IMR-90 (cell line): ENCODE results near the gene BTBD10. TPM values are rescaled to one million over a fixed set of nuclear protein-coding genes. Genes with fewer than 3 reads are reported as not detected.

ENCODE experiments used
- ATAC-seq: fragments of 200-7000 bp; cut with Tn5 transposase; 2 replicates; pipeline ENCODE4 v1.9.1; 2020; ENCODE audit warnings: low read depth, mild to moderate bottlenecking, moderate library complexity
- BruUV-seq: library from RNA; stranded (reverse); fragments of 400-500 nt; replicated peaks from 2 replicates; lab custom pipeline; 2021; lab: Mats Ljungman, UMichigan
- CTCF ChIA-PET: fragments of 300-600 bp; formaldehyde crosslinking; extraction: SDS; loops from one replicate; lab custom pipeline; 2021; ENCODE audit warnings: antibody characterized with exemption; lab: Yijun Ruan, JAX
- POLR2A ChIA-PET: fragments of 300-600 bp; sonication (Branson Sonifier 250); formaldehyde crosslinking; loops from one replicate; lab custom pipeline; 2022; ENCODE audit warnings: antibody characterized with exemption; ENCODE audit not compliant: unreplicated experiment; lab: Charles Lee
- DNase-seq: peaks from one replicate; pipeline ENCODE4 v3.0.0; 2013
- H2AFZ ChIP-seq: replicated peaks from 2 replicates; pipeline ENCODE3; 2013; ENCODE audit warnings: low read length, mild to moderate bottlenecking; ENCODE audit not compliant: poor library complexity
- H2AK5ac ChIP-seq: 2 replicates; pipeline ENCODE4 v1.6.1; 2013; ENCODE audit warnings: low read depth, low read length, inconsistent platforms
- H2AK9ac ChIP-seq: replicated peaks from 2 replicates; pipeline ENCODE3; 2013; ENCODE audit warnings: mild to moderate bottlenecking, low read depth, low read length, moderate library complexity; ENCODE audit not compliant: poor library complexity
- H2BK120ac ChIP-seq: 2 replicates; pipeline ENCODE4 v1.6.1; 2013; ENCODE audit warnings: low read depth, low read length, inconsistent platforms
- H2BK15ac ChIP-seq: 3 replicates; pipeline ENCODE4 v1.6.1; 2013; ENCODE audit warnings: low read depth, low read length, inconsistent platforms
- H2BK20ac ChIP-seq: 2 replicates; pipeline ENCODE4 v1.6.1; 2013; ENCODE audit warnings: low read depth, mild to moderate bottlenecking, inconsistent platforms, low read length, moderate library complexity
- H2BK5ac ChIP-seq: 2 replicates; pipeline ENCODE4 v1.6.1; 2013; ENCODE audit warnings: mild to moderate bottlenecking, low read depth, low read length, inconsistent platforms; ENCODE audit not compliant: poor library complexity, severe bottlenecking
- H3K14ac ChIP-seq: replicated peaks from 2 replicates; pipeline ENCODE4 v1.6.1; 2013; ENCODE audit warnings: low read depth, low read length, inconsistent platforms
- H3K18ac ChIP-seq: 2 replicates; pipeline ENCODE4 v1.6.1; 2013; ENCODE audit warnings: low read depth, low read length, control low read depth
- H3K23ac ChIP-seq: 2 replicates; pipeline ENCODE4 v1.6.1; 2013; ENCODE audit warnings: low read depth, low read length, inconsistent platforms
- H3K27ac ChIP-seq: 2 replicates; pipeline ENCODE4 v1.5.1; 2013; ENCODE audit warnings: mild to moderate bottlenecking, control low read depth, low read length; ENCODE audit not compliant: insufficient read depth
- H3K27me3 ChIP-seq: 2 replicates; pipeline ENCODE4 v1.6.1; 2013; ENCODE audit warnings: low read length; ENCODE audit not compliant: control insufficient read depth, insufficient read depth
- H3K36me3 ChIP-seq: 2 replicates; pipeline ENCODE4 v1.6.1; 2013; ENCODE audit warnings: low read length, mixed read lengths; ENCODE audit not compliant: control insufficient read depth, insufficient read depth
- H3K4ac ChIP-seq: 2 replicates; pipeline ENCODE4 v1.6.1; 2013; ENCODE audit warnings: low read depth, low read length, inconsistent platforms
- H3K4me1 ChIP-seq: 2 replicates; pipeline ENCODE4 v1.6.1; 2013; ENCODE audit warnings: low read length, mixed read lengths; ENCODE audit not compliant: control insufficient read depth, insufficient read depth
- H3K4me2 ChIP-seq: 2 replicates; pipeline ENCODE4 v1.6.1; 2013; ENCODE audit warnings: low read depth, mild to moderate bottlenecking, control low read depth, low read length, moderate library complexity
- H3K4me3 ChIP-seq: 2 replicates; pipeline ENCODE4 v1.5.1; 2013; ENCODE audit warnings: low read depth, mild to moderate bottlenecking, control low read depth, low read length, moderate library complexity; ENCODE audit not compliant: insufficient read depth
- H3K56ac ChIP-seq: 2 replicates; pipeline ENCODE4 v1.6.1; 2013; ENCODE audit warnings: low read length, inconsistent platforms; ENCODE audit not compliant: insufficient read depth; ENCODE audit errors: extremely low read depth
- H3K79me1 ChIP-seq, 2 experiments: 2 replicates each; pipeline ENCODE4 v1.6.1; 2013; ENCODE audit warnings: low read length in 2 of 2, inconsistent platforms in 1 of 2, low read depth in 1 of 2
- H3K9ac ChIP-seq: 2 replicates; pipeline ENCODE4 v1.6.1; 2013; ENCODE audit warnings: low read depth, low read length, control low read depth
- H3K9me1 ChIP-seq: 2 replicates; pipeline ENCODE4 v1.6.1; 2013; ENCODE audit warnings: low read length, inconsistent platforms; ENCODE audit not compliant: insufficient read depth
- H3K9me3 ChIP-seq: 2 replicates; pipeline ENCODE4 v1.6.1; 2013; ENCODE audit warnings: low read length; ENCODE audit not compliant: control insufficient read depth, insufficient read depth
- H4K20me1 ChIP-seq: 2 replicates; pipeline ENCODE4 v1.6.1; 2013; ENCODE audit warnings: low read length, inconsistent platforms; ENCODE audit not compliant: insufficient read depth
- H4K5ac ChIP-seq: 2 replicates; pipeline ENCODE4 v1.6.1; 2013; ENCODE audit warnings: mild to moderate bottlenecking, low read depth, low read length, control low read depth
- H4K8ac ChIP-seq, 2 experiments: 2 replicates each; pipeline ENCODE4 v1.6.1; 2013; ENCODE audit warnings: low read depth in 2 of 2, low read length in 2 of 2, control low read depth in 1 of 2, inconsistent platforms in 1 of 2
- H4K91ac ChIP-seq: 2 replicates; pipeline ENCODE4 v1.6.1; 2013; ENCODE audit warnings: low read depth, low read length, inconsistent platforms; ENCODE audit not compliant: insufficient read depth
- CEBPB ChIP-seq: IDR thresholded peaks from 2 replicates; pipeline ENCODE4 v1.6.1; 2012; ENCODE audit warnings: low read depth, low read length, improper control_type of control experiment
- CHD1 ChIP-seq: IDR thresholded peaks from 2 replicates; pipeline ENCODE4 v1.6.1; 2012; ENCODE audit warnings: low read depth, low read length, improper control_type of control experiment
- FOS ChIP-seq: fragments of 150-350 bp; IDR thresholded peaks from 2 replicates; pipeline ENCODE4 v1.6.1; 2016; ENCODE audit warnings: low read depth, low read length
- MAFK ChIP-seq: IDR thresholded peaks from 2 replicates; pipeline ENCODE4 v1.6.1; 2012; ENCODE audit warnings: low read depth, low read length, improper control_type of control experiment
- MXI1 ChIP-seq: IDR thresholded peaks from 2 replicates; pipeline ENCODE4 v1.6.1; 2012; ENCODE audit warnings: low read depth, mild to moderate bottlenecking, low read length, moderate library complexity, borderline replicate concordance
- NFE2L2 ChIP-seq: fragments of 150-350 bp; IDR thresholded peaks from 2 replicates; pipeline ENCODE4 v1.6.1; 2016; ENCODE audit warnings: low read depth, mild to moderate bottlenecking, low read length
- POLR2A ChIP-seq: IDR thresholded peaks from 2 replicates; pipeline ENCODE4 v1.6.1; 2012; ENCODE audit warnings: mild to moderate bottlenecking, low read depth, low read length
- RCOR1 ChIP-seq: IDR thresholded peaks from 2 replicates; pipeline ENCODE4 v1.6.1; 2012; ENCODE audit warnings: mild to moderate bottlenecking, low read length, improper control_type of control experiment; ENCODE audit not compliant: insufficient replicate concordance
- SMC3 ChIP-seq: fragments of 150-350 bp; IDR thresholded peaks from 2 replicates; pipeline ENCODE4 v1.6.1; 2016; ENCODE audit warnings: low read depth, mild to moderate bottlenecking, antibody characterized with exemption, low read length, moderate library complexity
- USF2 ChIP-seq: fragments of 150-350 bp; IDR thresholded peaks from 2 replicates; pipeline ENCODE4 v1.6.1; 2017; ENCODE audit warnings: mild to moderate bottlenecking, antibody characterized with exemption, low read length, low read depth
- WGBS, 2 experiments: methylation state at CpG; one replicate each; pipeline versions ENCODE4 v1.1.5 to v1.1.7; 2013; ENCODE audit warnings: missing lambda C conversion rate in 2 of 2; ENCODE audit not compliant: insufficient read length in 1 of 2; ENCODE audit errors: extremely low coverage in 2 of 2; 5-methylcytosine and 5-hydroxymethylcytosine counted together
- dilution Hi-C: fragments of 300-500 bp; cut with HindIII; formaldehyde crosslinking; loops from one replicate; pipeline ENCODE4 v1.14.3; 2018; ENCODE audit warnings: low sequenced_read_pairs; ENCODE audit not compliant: unreplicated experiment
- in situ Hi-C: fragments of 300-500 bp; cut with MboI; formaldehyde crosslinking; loops from 3 replicates; pipeline ENCODE4 v1.14.3; 2019; ENCODE audit warnings: low sequenced_read_pairs, inconsistent platforms, mixed read lengths
- intact Hi-C: fragments of 100-400 bp; cut with micrococcal nuclease; formaldehyde crosslinking; loops from 2 replicates; pipeline ENCODE4 v1.10.0; 2022
- polyA plus RNA-seq, 3 experiments: library from polyadenylated mRNA; depleted of rRNA; stranded (reverse); fragments of >200 nt; gene quantifications; 2 replicates each; pipeline ENCODE4 v1.2.3, GENCODE V29; 2012; ENCODE audit warnings: low replicate concordance in 1 of 3
- total RNA-seq: library from RNA; depleted of rRNA; stranded (reverse); fragments of >200 nt; gene quantifications from 2 replicates; pipeline ENCODE4 v1.2.3, GENCODE V29; 2012
- TF ChIP-seq, protein P1 (sequence below): conservative IDR thresholded peaks from 2 replicates; pipeline ENCODE4 v1.5.1; 2012; ENCODE audit warnings: mild to moderate bottlenecking, low read depth, low read length, improper control_type of control experiment
- TF ChIP-seq, protein P2 (sequence below): fragments of 150-350 bp; IDR thresholded peaks from 2 replicates; pipeline ENCODE4 v1.6.1; 2016; ENCODE audit warnings: low read depth, mild to moderate bottlenecking, low read length, moderate library complexity, borderline replicate concordance

BTBD10 gene
- total and polyA plus RNA-seq, 2 of the 4 experiments (the other 2 are of a cell fraction): 32.5 to 59.9 TPM

GRCh38 chr11:13421561-13421960 is 41.5 kb downstream of the BTBD10 start:
- Histone ChIP-seq H2AFZ (no peak overlapping the region), H3K18ac (no peak overlapping the region), H3K4me3 (no peak overlapping the region), H3K27ac (no peak overlapping the region), H2BK15ac (no peak overlapping the region), H2AK9ac (no peak overlapping the region), H4K8ac (no peak overlapping the region), H3K4ac (no peak overlapping the region), H3K9ac (no peak overlapping the region), H3K14ac (no peak overlapping the region), H3K79me1 (peaks cover 17 to 31% of the 10 kb centered on the region in 2 experiments), H3K36me3 (peaks cover 4% of the 10 kb centered on the region), H3K23ac (no peak overlapping the region), H4K5ac (no peak overlapping the region), H2BK20ac (no peak overlapping the region), H3K9me1 (no peaks in the 10 kb centered on the region), H3K4me2 (no peak overlapping the region), H3K4me1 (no peaks in the 10 kb centered on the region), H3K27me3 (no peaks in the 10 kb centered on the region), H2BK5ac (no peak overlapping the region), H2BK120ac (no peak overlapping the region), H2AK5ac (no peak overlapping the region), H4K91ac (no peak overlapping the region), H3K9me3 (no peaks in the 10 kb centered on the region), H4K20me1 (peaks cover 8% of the 10 kb centered on the region; the same call in 1 of the 2 replicates), H3K56ac (no peak overlapping the region)
- intact Hi-C loops (no loop called here), in situ Hi-C loops (no loop called here), dilution Hi-C loops (no loop called here)
- BruUV-seq: no TSS peak
- CTCF ChIA-PET: interaction anchor here (1.1 kb wide), 1 partner anchor 211 kb away, joined by 3 read pairs; no protein-coding TSS in a partner anchor
- ATAC-seq (no peak), DNase-seq (no peak)
- no CpG with 5 or more reads among the region's 6 CpGs for WGBS, 2 experiments
- TF ChIP-seq POLR2A (no peak), MAFK (no peak), FOS (no peak), USF2 (no peak), SMC3 (no peak), CHD1 (no peak), MXI1 (no peak), NFE2L2 (no peak), RCOR1 (no peak), CEBPB (no peak)
- TF ChIP-seq, protein P1, sequence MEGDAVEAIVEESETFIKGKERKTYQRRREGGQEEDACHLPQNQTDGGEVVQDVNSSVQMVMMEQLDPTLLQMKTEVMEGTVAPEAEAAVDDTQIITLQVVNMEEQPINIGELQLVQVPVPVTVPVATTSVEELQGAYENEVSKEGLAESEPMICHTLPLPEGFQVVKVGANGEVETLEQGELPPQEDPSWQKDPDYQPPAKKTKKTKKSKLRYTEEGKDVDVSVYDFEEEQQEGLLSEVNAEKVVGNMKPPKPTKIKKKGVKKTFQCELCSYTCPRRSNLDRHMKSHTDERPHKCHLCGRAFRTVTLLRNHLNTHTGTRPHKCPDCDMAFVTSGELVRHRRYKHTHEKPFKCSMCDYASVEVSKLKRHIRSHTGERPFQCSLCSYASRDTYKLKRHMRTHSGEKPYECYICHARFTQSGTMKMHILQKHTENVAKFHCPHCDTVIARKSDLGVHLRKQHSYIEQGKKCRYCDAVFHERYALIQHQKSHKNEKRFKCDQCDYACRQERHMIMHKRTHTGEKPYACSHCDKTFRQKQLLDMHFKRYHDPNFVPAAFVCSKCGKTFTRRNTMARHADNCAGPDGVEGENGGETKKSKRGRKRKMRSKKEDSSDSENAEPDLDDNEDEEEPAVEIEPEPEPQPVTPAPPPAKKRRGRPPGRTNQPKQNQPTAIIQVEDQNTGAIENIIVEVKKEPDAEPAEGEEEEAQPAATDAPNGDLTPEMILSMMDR: no peak
- TF ChIP-seq, protein P2, sequence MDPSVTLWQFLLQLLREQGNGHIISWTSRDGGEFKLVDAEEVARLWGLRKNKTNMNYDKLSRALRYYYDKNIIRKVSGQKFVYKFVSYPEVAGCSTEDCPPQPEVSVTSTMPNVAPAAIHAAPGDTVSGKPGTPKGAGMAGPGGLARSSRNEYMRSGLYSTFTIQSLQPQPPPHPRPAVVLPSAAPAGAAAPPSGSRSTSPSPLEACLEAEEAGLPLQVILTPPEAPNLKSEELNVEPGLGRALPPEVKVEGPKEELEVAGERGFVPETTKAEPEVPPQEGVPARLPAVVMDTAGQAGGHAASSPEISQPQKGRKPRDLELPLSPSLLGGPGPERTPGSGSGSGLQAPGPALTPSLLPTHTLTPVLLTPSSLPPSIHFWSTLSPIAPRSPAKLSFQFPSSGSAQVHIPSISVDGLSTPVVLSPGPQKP: no peak
- POLR2A ChIA-PET: no interaction called here
